ENCODE results near the gene CYP39A1.

DNA sequence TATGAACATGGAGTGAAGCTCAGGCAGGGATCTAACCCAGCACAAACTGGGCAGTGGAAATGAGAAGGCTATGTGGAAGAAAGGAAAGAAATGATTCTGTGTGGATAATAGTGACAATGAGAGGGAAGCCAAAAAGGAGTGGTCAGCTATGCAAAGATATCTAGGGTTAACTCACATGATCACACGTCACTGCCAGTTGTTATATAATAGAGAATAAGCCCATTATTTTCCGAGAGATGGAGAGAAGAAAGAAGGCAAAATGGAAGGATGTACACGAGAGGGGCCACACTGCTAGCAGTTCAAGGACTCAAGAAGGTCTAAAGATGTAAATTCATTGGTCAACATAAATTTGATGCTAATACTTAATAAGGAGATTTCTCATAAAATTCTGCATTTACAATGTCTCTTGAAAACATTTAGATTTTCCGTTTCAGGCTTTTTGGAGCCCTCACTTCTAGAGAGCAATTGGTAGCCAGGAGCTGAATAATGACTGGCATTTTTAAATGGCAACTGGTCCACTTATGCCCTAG is 142.6 kb downstream of the CYP39A1 start:
- TF ChIP-seq, protein P1, sequence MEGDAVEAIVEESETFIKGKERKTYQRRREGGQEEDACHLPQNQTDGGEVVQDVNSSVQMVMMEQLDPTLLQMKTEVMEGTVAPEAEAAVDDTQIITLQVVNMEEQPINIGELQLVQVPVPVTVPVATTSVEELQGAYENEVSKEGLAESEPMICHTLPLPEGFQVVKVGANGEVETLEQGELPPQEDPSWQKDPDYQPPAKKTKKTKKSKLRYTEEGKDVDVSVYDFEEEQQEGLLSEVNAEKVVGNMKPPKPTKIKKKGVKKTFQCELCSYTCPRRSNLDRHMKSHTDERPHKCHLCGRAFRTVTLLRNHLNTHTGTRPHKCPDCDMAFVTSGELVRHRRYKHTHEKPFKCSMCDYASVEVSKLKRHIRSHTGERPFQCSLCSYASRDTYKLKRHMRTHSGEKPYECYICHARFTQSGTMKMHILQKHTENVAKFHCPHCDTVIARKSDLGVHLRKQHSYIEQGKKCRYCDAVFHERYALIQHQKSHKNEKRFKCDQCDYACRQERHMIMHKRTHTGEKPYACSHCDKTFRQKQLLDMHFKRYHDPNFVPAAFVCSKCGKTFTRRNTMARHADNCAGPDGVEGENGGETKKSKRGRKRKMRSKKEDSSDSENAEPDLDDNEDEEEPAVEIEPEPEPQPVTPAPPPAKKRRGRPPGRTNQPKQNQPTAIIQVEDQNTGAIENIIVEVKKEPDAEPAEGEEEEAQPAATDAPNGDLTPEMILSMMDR (IDR thresholded peaks at IDR 0.05; ENCODE audit: poor library complexity): no peak
- TF ChIP-seq EZH2phosphoT487 (IDR thresholded peaks at IDR 0.05; ENCODE audit: low read depth, severe bottlenecking, unreplicated experiment) (no peak), EZH2 (IDR thresholded peaks at IDR 0.05; ENCODE audit: borderline replicate concordance) (no peak)

All from hepatocyte (in vitro differentiated cells).